Measurements from ENCODE around the gene CRTAP.
"Not testable (repeated sequence)": the region's sequence is repeated elsewhere in the genome, so short reads cannot be mapped to it uniquely, and the experiment has no call there.

CRTAP gene

GRCh38 chr3:33145221-33145900 is 31.5 kb downstream of the CRTAP start:
- DNase-seq = no peak

GRCh38 chr3:33145901-33146580 is 32.2 kb downstream of the CRTAP start:
- no peak for DNase-seq

GRCh38 chr3:33146791-33147445 is 33.1 kb downstream of the CRTAP start:
- DNase-seq = no peak

- no peak for DNase-seq
These were observed 35.5 kb downstream of the CRTAP start for GRCh38 chr3:33149342-33149741.

GRCh38 chr3:33152363-33153360 is 38.8 kb downstream of the CRTAP start:
- no peak for DNase-seq

GRCh38 chr3:33153782-33154181 is 40.0 kb downstream of the CRTAP start:
- DNase-seq = no peak

- no peak for DNase-seq
These were observed 41.5 kb downstream of the CRTAP start for GRCh38 chr3:33155301-33155700.

GRCh38 chr3:33159234-33159633 is 45.4 kb downstream of the CRTAP start:
- no peak for DNase-seq

- DNase-seq = no peak
These were observed 46.2 kb downstream of the CRTAP start for GRCh38 chr3:33159981-33160380.

GRCh38 chr3:33162621-33163020 is 48.8 kb downstream of the CRTAP start:
- DNase-seq = not testable (repeated sequence)

- no peak for DNase-seq
These were observed 51.6 kb downstream of the CRTAP start for GRCh38 chr3:33165372-33165771.

GRCh38 chr3:33166095-33166494 is 52.3 kb downstream of the CRTAP start:
- DNase-seq = no peak

- no peak for DNase-seq
These were observed 53.5 kb downstream of the CRTAP start for GRCh38 chr3:33167284-33167683.

- DNase-seq = no peak
These were observed 54.0 kb downstream of the CRTAP start for GRCh38 chr3:33167716-33168336.

GRCh38 chr3:33170531-33170930 is 56.7 kb downstream of the CRTAP start:
- peak; percentile 4 for DNase-seq

- no peak for DNase-seq
These were observed 57.8 kb downstream of the CRTAP start for GRCh38 chr3:33171580-33171979.

- no peak for DNase-seq
These were observed 59.3 kb downstream of the CRTAP start for GRCh38 chr3:33173103-33173502.

GRCh38 chr3:33173672-33174071 is 59.9 kb downstream of the CRTAP start:
- no peak for DNase-seq

- no peak for DNase-seq
These were observed 60.3 kb downstream of the CRTAP start for GRCh38 chr3:33174095-33174494.

- no peak for DNase-seq
These were observed 61.0 kb downstream of the CRTAP start for GRCh38 chr3:33174711-33175414.

GRCh38 chr3:33179132-33179531 is 65.3 kb downstream of the CRTAP start:
- DNase-seq = no peak

GRCh38 chr3:33181229-33181628 is 67.4 kb downstream of the CRTAP start:
- DNase-seq = no peak
